HG02642 (cell line): ENCODE measurements around the gene TADA3.

Experiments
- ATAC-seq: cut with Tn5 transposase; IDR thresholded peaks from one replicate; pipeline ENCODE4 v1.9.1; 2021; ENCODE audit warnings: mild to moderate bottlenecking; ENCODE audit not compliant: unreplicated experiment, poor library complexity

TADA3 gene

GRCh38 chr3:9768141-9768775 lies 24.0 kb downstream of the TADA3 start:
- ATAC-seq, result no peak

- ATAC-seq, result no peak
Measured at GRCh38 chr3:9767418-9767817, 24.9 kb downstream of the TADA3 start.

GRCh38 chr3:9765865-9766264 lies 26.4 kb downstream of the TADA3 start:
- ATAC-seq, result no peak

- no peak for ATAC-seq
Measured at GRCh38 chr3:9762871-9763270, 29.4 kb downstream of the TADA3 start.

- no peak for ATAC-seq
Measured at GRCh38 chr3:9761919-9762318, 30.4 kb downstream of the TADA3 start.

- ATAC-seq, result no peak
Measured at GRCh38 chr3:9760779-9761505, 31.3 kb downstream of the TADA3 start.

GRCh38 chr3:9757427-9757826 lies 34.8 kb downstream of the TADA3 start:
- ATAC-seq, result no peak

- ATAC-seq, result no peak
Measured at GRCh38 chr3:9754678-9755077, 37.6 kb downstream of the TADA3 start.

- ATAC-seq, result no peak
Measured at GRCh38 chr3:9750556-9751411, 41.5 kb downstream of the TADA3 start.

GRCh38 chr3:9749645-9750555 lies 42.4 kb downstream of the TADA3 start, which contains the start of gene OGG1:
Gene OGG1 (plus strand): TSS chr3:9749952. CDS start chr3:9750287, 335 bp downstream.
- ATAC-seq, result peak; percentile 91

- ATAC-seq, result no peak
Measured at GRCh38 chr3:9749296-9749644, 43.0 kb downstream of the TADA3 start.

GRCh38 chr3:9748031-9748430 lies 44.2 kb downstream of the TADA3 start:
- no peak for ATAC-seq

GRCh38 chr3:9747267-9747666 lies 45.0 kb downstream of the TADA3 start:
- no peak for ATAC-seq

- no peak for ATAC-seq
Measured at GRCh38 chr3:9746330-9746729, 45.9 kb downstream of the TADA3 start.

- ATAC-seq, result no peak
Measured at GRCh38 chr3:9745521-9745920, 46.8 kb downstream of the TADA3 start.

- no peak for ATAC-seq
Measured at GRCh38 chr3:9744162-9744561, 48.1 kb downstream of the TADA3 start.

- no peak for ATAC-seq
Measured at GRCh38 chr3:9743548-9743947, 48.7 kb downstream of the TADA3 start.

GRCh38 chr3:9742560-9742959 lies 49.7 kb downstream of the TADA3 start:
- no peak for ATAC-seq

- ATAC-seq, result no peak
Measured at GRCh38 chr3:9739181-9739580, 53.1 kb downstream of the TADA3 start.

- no peak for ATAC-seq
Measured at GRCh38 chr3:9736831-9737230, 55.4 kb downstream of the TADA3 start.
